Mesendoderm (in vitro differentiated cells): ENCODE measurements around the gene PHLDA3.

Experiments used
- DNase-seq: peaks from one replicate; pipeline ENCODE4 v3.0.0; 2013
- H2AK5ac ChIP-seq: 2 replicates; pipeline ENCODE4 v1.6.1; 2013; ENCODE audit warnings: low read length, inconsistent platforms
- H2BK120ac ChIP-seq: 2 replicates; pipeline ENCODE4 v1.6.1; 2013; ENCODE audit warnings: low read depth, mild to moderate bottlenecking, low read length, moderate library complexity, mixed read lengths
- H2BK15ac ChIP-seq: replicated peaks from 2 replicates; pipeline ENCODE4 v1.6.1; 2013; ENCODE audit warnings: low read depth, mild to moderate bottlenecking, moderate library complexity
- H2BK5ac ChIP-seq: 2 replicates; pipeline ENCODE4 v1.6.1; 2013; ENCODE audit warnings: low read length, inconsistent platforms
- H3K18ac ChIP-seq: 2 replicates; pipeline ENCODE4 v1.6.1; 2013; ENCODE audit warnings: mild to moderate bottlenecking, low read length, mixed read lengths
- H3K23ac ChIP-seq: one replicate; pipeline ENCODE4 v1.6.1; 2013; ENCODE audit warnings: low read length
- H3K27ac ChIP-seq: 2 replicates; pipeline ENCODE4 v1.5.1; 2013; ENCODE audit warnings: low read depth, mild to moderate bottlenecking, inconsistent platforms, low read length, moderate library complexity
- H3K27me3 ChIP-seq: 2 replicates; pipeline ENCODE4 v1.6.1; 2013; ENCODE audit warnings: low read length, control low read depth, mild to moderate bottlenecking, inconsistent platforms; ENCODE audit not compliant: insufficient read depth, poor library complexity
- H3K36me3 ChIP-seq: 2 replicates; pipeline ENCODE4 v1.6.1; 2013; ENCODE audit warnings: low read length, inconsistent platforms; ENCODE audit not compliant: control insufficient read depth, insufficient read depth
- H3K4ac ChIP-seq: one replicate; pipeline ENCODE4 v1.6.1; 2013; ENCODE audit warnings: low read depth, mild to moderate bottlenecking, low read length, moderate library complexity
- H3K4me1 ChIP-seq: 2 replicates; pipeline ENCODE4 v1.6.1; 2013; ENCODE audit warnings: low read depth, low read length, inconsistent platforms; ENCODE audit not compliant: control insufficient read depth
- H3K4me2 ChIP-seq: 2 replicates; pipeline ENCODE4 v1.6.1; 2013; ENCODE audit warnings: low read length
- H3K4me3 ChIP-seq: 2 replicates; pipeline ENCODE4 v1.5.1; 2013; ENCODE audit warnings: mild to moderate bottlenecking, low read length
- H3K56ac ChIP-seq: one replicate; pipeline ENCODE4 v1.6.1; 2013; ENCODE audit warnings: low read length
- H3K79me1 ChIP-seq: 2 replicates; pipeline ENCODE4 v1.6.1; 2013; ENCODE audit warnings: low read length, inconsistent platforms
- H3K79me2 ChIP-seq: 2 replicates; pipeline ENCODE4 v1.6.1; 2013; ENCODE audit warnings: mild to moderate bottlenecking, low read length; ENCODE audit not compliant: control insufficient read depth, insufficient read depth
- H3K9ac ChIP-seq: 2 replicates; pipeline ENCODE4 v1.6.1; 2013; ENCODE audit warnings: low read length, inconsistent platforms
- H4K5ac ChIP-seq: one replicate; pipeline ENCODE4 v1.6.1; 2013; ENCODE audit warnings: low read length
- H4K8ac ChIP-seq: one replicate; pipeline ENCODE4 v1.6.1; 2013; ENCODE audit warnings: low read depth, mild to moderate bottlenecking, control low read depth, low read length, moderate library complexity
- WGBS: extraction: QIAGEN DNeasy Blood & Tissue Kit; methylation state at CpG from one replicate; pipeline ENCODE4 v1.1.7; 2013; ENCODE audit warnings: low lambda C conversion rate, missing lambda C conversion rate; ENCODE audit not compliant: insufficient coverage; ENCODE audit errors: extremely low coverage; 5-methylcytosine and 5-hydroxymethylcytosine counted together

Gene PHLDA3

GRCh38 chr1:201419256-201419655 is 49.7 kb downstream of the PHLDA3 start:
- no peak for DNase-seq
- Histone ChIP-seq H3K79me1 (no peaks in the 10 kb centered on the region), H3K4me1 (no peaks in the 10 kb centered on the region), H3K27ac (no peak overlapping the region), H4K8ac (no peak overlapping the region), H3K4me3 (no peak overlapping the region), H3K4me2 (no peak overlapping the region), H3K27me3 (no peaks in the 10 kb centered on the region), H3K18ac (no peak overlapping the region), H4K5ac (no peak overlapping the region), H2AK5ac (no peak overlapping the region), H2BK15ac (no peak overlapping the region), H3K9ac (no peak overlapping the region), H2BK120ac (no peak overlapping the region), H3K79me2 (no peaks in the 10 kb centered on the region), H3K56ac (no peak overlapping the region), H3K36me3 (no peaks in the 10 kb centered on the region), H3K4ac (no peak overlapping the region), H2BK5ac (no peak overlapping the region), H3K23ac (no peak overlapping the region)
- whole genome bisulfite sequencing: no CpG with 5 or more reads among the region's 4 CpGs

- Histone ChIP-seq H2BK5ac (no peak overlapping the region), H2BK120ac (no peak overlapping the region), H3K27me3 (no peaks in the 10 kb centered on the region), H3K79me1 (no peaks in the 10 kb centered on the region), H4K5ac (no peak overlapping the region), H3K23ac (no peak overlapping the region), H3K27ac (no peak overlapping the region), H4K8ac (no peak overlapping the region), H2AK5ac (no peak overlapping the region), H3K79me2 (no peaks in the 10 kb centered on the region), H3K36me3 (no peaks in the 10 kb centered on the region), H3K4me2 (no peak overlapping the region), H2BK15ac (no peak overlapping the region), H3K4me3 (no peak overlapping the region), H3K4me1 (no peaks in the 10 kb centered on the region), H3K9ac (no peak overlapping the region), H3K18ac (no peak overlapping the region), H3K56ac (no peak overlapping the region), H3K4ac (no peak overlapping the region)
- WGBS: no CpG with 5 or more reads among the region's 3 CpGs
- no peak for DNase-seq
Observed at GRCh38 chr1:201418461-201418860, 50.5 kb downstream of the PHLDA3 start.
